Measurements from ENCODE around the gene DNAJA1.

DNA sequence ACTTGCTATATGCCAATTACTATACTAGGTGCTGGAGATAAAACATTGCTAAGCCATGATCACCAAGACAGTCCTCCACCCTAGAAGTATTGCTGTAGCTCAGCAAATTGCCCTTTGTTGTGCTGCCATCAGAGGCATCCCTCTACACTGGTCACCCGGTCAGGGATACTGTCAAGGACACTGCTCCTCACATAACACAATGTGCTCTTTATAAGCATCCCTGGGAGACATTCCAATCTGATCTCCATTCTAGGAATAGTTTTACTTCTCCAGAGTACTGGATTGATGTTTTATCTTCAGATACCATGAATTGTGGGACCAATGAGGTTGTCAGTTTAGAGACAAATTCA, 10.4 kb upstream of the DNAJA1 start:
- no peak for TF ChIP-seq GATA2 (IDR thresholded peaks at IDR 0.05; ENCODE audit: low read depth, low read length)
- no peak for TF ChIP-seq GATA3 (IDR thresholded peaks at IDR 0.05; ENCODE audit: low read depth, low read length)

All from SH-SY5Y (cell line).